WTC11 (cell line): Measurements from ENCODE around the gene TRIM25. TPM values are rescaled to one million over a fixed set of nuclear protein-coding genes. Genes with fewer than 3 reads are reported as not detected.

Source experiments
- ATAC-seq: fragments of 200-7000 bp; cut with Tn5 transposase; 2 replicates; pipeline ENCODE4 v1.10.0; 2021; ENCODE audit warnings: mild to moderate bottlenecking, moderate library complexity
- CTCF ChIA-PET: fragments of 300-600 bp; sonication (Branson Sonifier 250); formaldehyde crosslinking; loops from one replicate; lab custom pipeline; 2021; ENCODE audit warnings: antibody characterized with exemption; lab: Charles Lee
- POLR2A ChIA-PET: fragments of 350-600 bp; sonication (Branson Sonifier 250); formaldehyde crosslinking; loops from one replicate; lab custom pipeline; 2021; ENCODE audit warnings: antibody characterized with exemption; lab: Charles Lee
- DNase-seq: peaks from one replicate; pipeline ENCODE4 v3.0.0; 2021; ENCODE audit warnings: low spot score
- H3K27ac Mint-ChIP-seq: 2 replicates; pipeline ENCODE4 v1.8.0; 2021; ENCODE audit warnings: mixed read lengths
- H3K27me3 Mint-ChIP-seq: 2 replicates; pipeline ENCODE4 v1.8.0; 2021; ENCODE audit warnings: low read depth, mild to moderate bottlenecking, moderate library complexity, mixed read lengths
- H3K36me3 Mint-ChIP-seq: 2 replicates; pipeline ENCODE4 v1.8.0; 2021; ENCODE audit warnings: mixed read lengths
- H3K4me1 Mint-ChIP-seq: 2 replicates; pipeline ENCODE4 v1.8.0; 2022; ENCODE audit warnings: mixed read lengths
- H3K4me3 Mint-ChIP-seq: 2 replicates; pipeline ENCODE4 v1.8.0; 2021; ENCODE audit warnings: mild to moderate bottlenecking, moderate library complexity, mixed read lengths
- H3K9me3 Mint-ChIP-seq: 2 replicates; pipeline ENCODE4 v1.8.0; 2021; ENCODE audit warnings: mixed read lengths
- ATF1 ChIP-seq: sonication (generic); formaldehyde crosslinking; IDR thresholded peaks from 2 replicates; pipeline ENCODE4 v1.8.1; 2023; ENCODE audit warnings: mild to moderate bottlenecking, moderate library complexity, missing genetic modification reagents
- CREM ChIP-seq: sonication (generic); formaldehyde crosslinking; IDR thresholded peaks from 2 replicates; pipeline ENCODE4 v1.8.1; 2022; ENCODE audit warnings: mild to moderate bottlenecking, missing genetic modification reagents, moderate library complexity
- ELF4 ChIP-seq: sonication (generic); formaldehyde crosslinking; IDR thresholded peaks from 2 replicates; pipeline ENCODE4 v1.8.1; 2022; ENCODE audit warnings: low read depth, mild to moderate bottlenecking, moderate library complexity, missing genetic modification reagents
- EMX1 ChIP-seq: fragments of 250-450 bp; sonication (Bioruptor Pico); IDR thresholded peaks from 2 replicates; pipeline ENCODE4 v1.8.0; 2021; ENCODE audit warnings: mild to moderate bottlenecking
- FOXJ3 ChIP-seq: sonication (generic); formaldehyde crosslinking; IDR thresholded peaks from 2 replicates; pipeline ENCODE4 v1.9.0; 2021; ENCODE audit warnings: missing genetic modification reagents, mild to moderate bottlenecking, borderline replicate concordance
- FOXK1 ChIP-seq: sonication (generic); formaldehyde crosslinking; IDR thresholded peaks from 2 replicates; pipeline ENCODE4 v1.8.0; 2022; ENCODE audit warnings: mild to moderate bottlenecking, moderate library complexity, missing genetic modification reagents
- GRHL2 ChIP-seq: fragments of 250-450 bp; sonication (Bioruptor Pico); IDR thresholded peaks from 2 replicates; pipeline ENCODE4 v1.8.0; 2022; ENCODE audit warnings: mild to moderate bottlenecking, moderate library complexity; ENCODE audit not compliant: insufficient replicate concordance, severe bottlenecking
- HMGA2 ChIP-seq: fragments of 250-450 bp; sonication (Bioruptor Pico); IDR thresholded peaks from 2 replicates; pipeline ENCODE4 v1.4.0; 2021; ENCODE audit warnings: mild to moderate bottlenecking, moderate library complexity
- RELA ChIP-seq: sonication (generic); formaldehyde crosslinking; IDR thresholded peaks from 2 replicates; pipeline ENCODE4 v1.8.1; 2022; ENCODE audit warnings: missing genetic modification reagents, mild to moderate bottlenecking, borderline replicate concordance
- SMAD3 ChIP-seq: sonication (generic); formaldehyde crosslinking; IDR thresholded peaks from 2 replicates; pipeline ENCODE4 v1.8.0; 2022; ENCODE audit warnings: missing genetic modification reagents, mild to moderate bottlenecking, borderline replicate concordance
- SMAD4 ChIP-seq: sonication (generic); formaldehyde crosslinking; IDR thresholded peaks from 2 replicates; pipeline ENCODE4 v1.8.0; 2022; ENCODE audit warnings: mild to moderate bottlenecking, missing genetic modification reagents
- SOX15 ChIP-seq: fragments of 250-450 bp; sonication (Bioruptor Pico); IDR thresholded peaks from 2 replicates; pipeline ENCODE4 v1.9.0; 2021; ENCODE audit warnings: mild to moderate bottlenecking
- TEAD1 ChIP-seq: sonication (generic); formaldehyde crosslinking; IDR thresholded peaks from 2 replicates; pipeline ENCODE4 v1.8.0; 2022; ENCODE audit warnings: mild to moderate bottlenecking, missing genetic modification reagents
- TEAD4 ChIP-seq: sonication (generic); formaldehyde crosslinking; IDR thresholded peaks from 2 replicates; pipeline ENCODE4 v1.8.0; 2022; ENCODE audit warnings: mild to moderate bottlenecking, missing genetic modification reagents
- ZNF138 ChIP-seq: sonication (generic); formaldehyde crosslinking; conservative IDR thresholded peaks from 2 replicates; pipeline ENCODE4 v1.8.1; 2022; ENCODE audit warnings: mild to moderate bottlenecking, moderate library complexity, missing genetic modification reagents
- ZNF423 ChIP-seq: fragments of 250-450 bp; sonication (Bioruptor Pico); IDR thresholded peaks from 2 replicates; pipeline ENCODE4 v2.1.2; 2022; ENCODE audit warnings: mild to moderate bottlenecking, moderate library complexity
- ZNF671 ChIP-seq: fragments of 250-450 bp; sonication (Bioruptor Pico); IDR thresholded peaks from 2 replicates; pipeline ENCODE4 v1.8.0; 2021; ENCODE audit warnings: mild to moderate bottlenecking
- total RNA-seq: library from RNA; stranded (reverse); gene quantifications from 3 replicates; pipeline ENCODE4 v1.2.3, GENCODE V29; 2021
- TF ChIP-seq, protein P1 (sequence below): sonication (generic); formaldehyde crosslinking; IDR thresholded peaks from 2 replicates; pipeline ENCODE4 v1.8.0; 2023; ENCODE audit warnings: missing genetic modification reagents
- TF ChIP-seq, protein P2 (sequence below): sonication (generic); formaldehyde crosslinking; IDR thresholded peaks from 2 replicates; pipeline ENCODE4 v1.8.1; 2023; ENCODE audit warnings: mild to moderate bottlenecking, missing genetic modification reagents
- TF ChIP-seq, protein P3 (sequence below): sonication (generic); formaldehyde crosslinking; IDR thresholded peaks from 2 replicates; pipeline ENCODE4 v1.8.1; 2022; ENCODE audit warnings: low read depth, mild to moderate bottlenecking, moderate library complexity, missing genetic modification reagents, borderline replicate concordance
- TF ChIP-seq, protein P4 (sequence below): sonication (generic); formaldehyde crosslinking; IDR thresholded peaks from 2 replicates; pipeline ENCODE4 v1.8.0; 2022; ENCODE audit warnings: mild to moderate bottlenecking, missing genetic modification reagents
- TF ChIP-seq, protein P5 (sequence below): sonication (generic); formaldehyde crosslinking; IDR thresholded peaks from 2 replicates; pipeline ENCODE4 v1.8.0; 2023; ENCODE audit warnings: missing genetic modification reagents, mild to moderate bottlenecking, borderline replicate concordance

The TRIM25 gene
- total RNA-seq, 1 experiment from 2014 or later, result 49.0 TPM

DNA sequence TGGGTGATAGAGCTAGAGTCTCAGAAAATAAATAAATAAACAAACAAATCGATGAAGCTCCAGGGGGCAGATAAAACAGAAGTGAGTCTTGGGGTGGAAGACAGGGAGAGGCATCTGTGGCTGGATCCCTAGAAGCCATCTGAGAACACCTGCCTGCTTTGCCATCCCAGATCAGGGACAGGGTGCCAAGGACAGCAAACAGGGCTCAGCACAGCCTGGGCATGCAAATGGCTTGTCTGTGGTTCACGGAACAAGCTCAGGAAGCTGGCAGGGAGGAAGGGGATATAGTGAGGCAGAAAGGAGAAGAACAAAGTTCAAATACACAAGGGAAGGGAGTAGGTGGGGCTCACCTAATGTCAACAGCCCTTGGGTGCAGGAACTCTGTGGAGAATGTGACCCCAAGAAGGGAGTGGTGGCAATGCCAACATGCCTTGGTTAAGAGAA, 27.5 kb downstream of the TRIM25 start:
- ATAC-seq, result no peak
- CTCF ChIA-PET, result no interaction called here

DNA sequence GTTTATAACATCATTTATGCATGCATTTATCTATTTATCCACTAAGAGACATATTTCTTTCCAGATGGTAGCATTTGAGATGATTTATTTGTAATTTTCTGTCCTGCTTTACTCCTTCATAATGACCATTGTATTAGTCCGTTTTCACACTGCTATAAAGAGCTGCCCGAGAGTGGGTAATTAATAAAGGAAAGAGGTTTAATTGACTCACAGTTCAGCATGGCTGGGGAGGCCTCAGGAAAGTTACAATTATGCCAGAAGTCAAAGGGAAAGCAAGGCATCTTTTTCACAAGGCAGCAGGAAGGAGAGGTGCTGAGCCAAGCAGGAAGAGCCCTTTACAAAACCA, 28.6 kb downstream of the TRIM25 start:
- peaks cover 5% of the 10 kb centered on the region for H3K4me1 Mint-ChIP-seq
- no peak for ATAC-seq
- TF ChIP-seq, protein P1, sequence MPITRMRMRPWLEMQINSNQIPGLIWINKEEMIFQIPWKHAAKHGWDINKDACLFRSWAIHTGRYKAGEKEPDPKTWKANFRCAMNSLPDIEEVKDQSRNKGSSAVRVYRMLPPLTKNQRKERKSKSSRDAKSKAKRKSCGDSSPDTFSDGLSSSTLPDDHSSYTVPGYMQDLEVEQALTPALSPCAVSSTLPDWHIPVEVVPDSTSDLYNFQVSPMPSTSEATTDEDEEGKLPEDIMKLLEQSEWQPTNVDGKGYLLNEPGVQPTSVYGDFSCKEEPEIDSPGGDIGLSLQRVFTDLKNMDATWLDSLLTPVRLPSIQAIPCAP (CRISPR knock-in tag), result no peak
- TF ChIP-seq, all 79 proteins: peak for 0
- ChIA-PET POLR2A (no interaction called here), CTCF (no interaction called here)
- peaks cover 37% of the 10 kb centered on the region for H3K36me3 Mint-ChIP-seq
- DNase-seq, result no peak
- no peak overlapping the region for H3K4me3 Mint-ChIP-seq
- H3K27ac Mint-ChIP-seq, result no peak overlapping the region
- H3K9me3 Mint-ChIP-seq, result peaks cover 31% of the 10 kb centered on the region
- H3K27me3 Mint-ChIP-seq, result no peaks in the 10 kb centered on the region

More for the DNA sequence above, 27.5 kb downstream of the TRIM25 start:
- no peak overlapping the region for H3K27ac Mint-ChIP-seq
- DNase-seq, result no peak
- TF ChIP-seq CREM (CRISPR knock-in tag) (no peak), TEAD1 (CRISPR knock-in tag) (no peak), RELA (CRISPR knock-in tag) (no peak), FOXJ3 (no peak), SMAD3 (no peak), ZNF138 (no peak), ELF4 (no peak), TEAD4 (CRISPR knock-in tag) (no peak), SMAD4 (CRISPR knock-in tag) (no peak), FOXK1 (no peak), GRHL2 (CRISPR knock-in tag) (no peak), ZNF423 (no peak), HMGA2 (no peak), ZNF671 (no peak), SOX15 (CRISPR knock-in tag) (no peak), EMX1 (CRISPR knock-in tag) (no peak)
- TF ChIP-seq, protein P2, sequence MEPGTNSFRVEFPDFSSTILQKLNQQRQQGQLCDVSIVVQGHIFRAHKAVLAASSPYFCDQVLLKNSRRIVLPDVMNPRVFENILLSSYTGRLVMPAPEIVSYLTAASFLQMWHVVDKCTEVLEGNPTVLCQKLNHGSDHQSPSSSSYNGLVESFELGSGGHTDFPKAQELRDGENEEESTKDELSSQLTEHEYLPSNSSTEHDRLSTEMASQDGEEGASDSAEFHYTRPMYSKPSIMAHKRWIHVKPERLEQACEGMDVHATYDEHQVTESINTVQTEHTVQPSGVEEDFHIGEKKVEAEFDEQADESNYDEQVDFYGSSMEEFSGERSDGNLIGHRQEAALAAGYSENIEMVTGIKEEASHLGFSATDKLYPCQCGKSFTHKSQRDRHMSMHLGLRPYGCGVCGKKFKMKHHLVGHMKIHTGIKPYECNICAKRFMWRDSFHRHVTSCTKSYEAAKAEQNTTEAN (CRISPR knock-in tag), result no peak
- TF ChIP-seq, protein P3, sequence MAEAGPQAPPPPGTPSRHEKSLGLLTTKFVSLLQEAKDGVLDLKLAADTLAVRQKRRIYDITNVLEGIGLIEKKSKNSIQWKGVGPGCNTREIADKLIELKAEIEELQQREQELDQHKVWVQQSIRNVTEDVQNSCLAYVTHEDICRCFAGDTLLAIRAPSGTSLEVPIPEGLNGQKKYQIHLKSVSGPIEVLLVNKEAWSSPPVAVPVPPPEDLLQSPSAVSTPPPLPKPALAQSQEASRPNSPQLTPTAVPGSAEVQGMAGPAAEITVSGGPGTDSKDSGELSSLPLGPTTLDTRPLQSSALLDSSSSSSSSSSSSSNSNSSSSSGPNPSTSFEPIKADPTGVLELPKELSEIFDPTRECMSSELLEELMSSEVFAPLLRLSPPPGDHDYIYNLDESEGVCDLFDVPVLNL (CRISPR knock-in tag), result no peak
- H3K9me3 Mint-ChIP-seq, result peaks cover 31% of the 10 kb centered on the region
- H3K4me1 Mint-ChIP-seq, result peaks cover 7% of the 10 kb centered on the region
- H3K4me3 Mint-ChIP-seq, result no peak overlapping the region
- POLR2A ChIA-PET, result no interaction called here
- H3K27me3 Mint-ChIP-seq, result no peaks in the 10 kb centered on the region
- H3K36me3 Mint-ChIP-seq, result peaks cover 44% of the 10 kb centered on the region

DNA sequence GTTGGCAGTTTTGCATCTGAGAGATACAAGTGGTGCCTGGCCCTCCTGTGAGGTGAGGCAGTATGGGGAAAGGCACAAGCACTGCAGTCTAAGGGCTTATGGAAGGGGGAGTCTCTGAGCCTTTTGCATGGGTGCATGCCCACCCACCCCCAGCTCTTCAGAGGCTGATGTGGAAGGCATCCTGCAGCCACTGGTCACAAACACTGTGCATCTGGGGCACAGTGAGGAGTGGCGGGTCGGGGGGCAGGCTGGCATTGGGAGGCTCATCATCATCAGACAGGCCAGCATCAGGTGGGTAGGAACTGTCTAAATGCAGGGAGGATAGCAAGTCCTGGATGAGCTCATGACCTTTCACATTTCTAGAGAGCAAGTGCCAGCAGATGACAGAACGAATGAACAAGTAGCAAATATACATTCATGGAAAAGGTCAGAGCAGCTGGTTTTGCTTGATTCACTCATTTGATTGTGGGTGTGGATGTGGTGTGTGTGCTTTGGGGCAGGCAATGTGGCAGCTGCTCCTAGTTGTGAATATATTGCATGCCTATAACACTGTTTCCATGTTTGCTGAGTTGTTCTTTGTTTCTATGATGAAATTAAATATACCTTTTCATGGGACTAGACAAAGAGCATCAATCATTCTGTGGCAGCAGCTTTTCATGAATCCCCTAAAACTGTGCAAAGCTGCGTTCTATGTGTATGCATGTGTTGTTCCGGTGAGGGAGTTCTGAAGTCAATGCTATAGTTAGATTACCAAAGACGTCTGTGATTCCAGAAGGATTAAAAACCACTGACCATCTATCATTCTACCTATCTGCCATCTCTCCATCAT, 29.2 kb downstream of the TRIM25 start:
- DNase-seq (no peak), ATAC-seq (no peak)
- Mint-ChIP-seq H3K4me1 (peaks cover 3% of the 10 kb centered on the region; the same call in 1 of the 2 replicates), H3K36me3 (peaks cover 36% of the 10 kb centered on the region), H3K4me3 (no peak overlapping the region), H3K27ac (no peak overlapping the region; the same call in 1 of the 2 replicates), H3K27me3 (no peaks in the 10 kb centered on the region), H3K9me3 (peaks cover 31% of the 10 kb centered on the region)
- ChIA-PET POLR2A (no interaction called here), CTCF (no interaction called here)
- TF ChIP-seq ELF4 (no peak), ZNF423 (no peak), ATF1 (CRISPR knock-in tag) (no peak)
- TF ChIP-seq, protein P4, sequence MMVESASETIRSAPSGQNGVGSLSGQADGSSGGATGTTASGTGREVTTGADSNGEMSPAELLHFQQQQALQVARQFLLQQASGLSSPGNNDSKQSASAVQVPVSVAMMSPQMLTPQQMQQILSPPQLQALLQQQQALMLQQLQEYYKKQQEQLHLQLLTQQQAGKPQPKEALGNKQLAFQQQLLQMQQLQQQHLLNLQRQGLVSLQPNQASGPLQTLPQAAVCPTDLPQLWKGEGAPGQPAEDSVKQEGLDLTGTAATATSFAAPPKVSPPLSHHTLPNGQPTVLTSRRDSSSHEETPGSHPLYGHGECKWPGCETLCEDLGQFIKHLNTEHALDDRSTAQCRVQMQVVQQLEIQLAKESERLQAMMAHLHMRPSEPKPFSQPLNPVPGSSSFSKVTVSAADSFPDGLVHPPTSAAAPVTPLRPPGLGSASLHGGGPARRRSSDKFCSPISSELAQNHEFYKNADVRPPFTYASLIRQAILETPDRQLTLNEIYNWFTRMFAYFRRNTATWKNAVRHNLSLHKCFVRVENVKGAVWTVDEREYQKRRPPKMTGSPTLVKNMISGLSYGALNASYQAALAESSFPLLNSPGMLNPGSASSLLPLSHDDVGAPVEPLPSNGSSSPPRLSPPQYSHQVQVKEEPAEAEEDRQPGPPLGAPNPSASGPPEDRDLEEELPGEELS (CRISPR knock-in tag), result no peak
- TF ChIP-seq, protein P5, sequence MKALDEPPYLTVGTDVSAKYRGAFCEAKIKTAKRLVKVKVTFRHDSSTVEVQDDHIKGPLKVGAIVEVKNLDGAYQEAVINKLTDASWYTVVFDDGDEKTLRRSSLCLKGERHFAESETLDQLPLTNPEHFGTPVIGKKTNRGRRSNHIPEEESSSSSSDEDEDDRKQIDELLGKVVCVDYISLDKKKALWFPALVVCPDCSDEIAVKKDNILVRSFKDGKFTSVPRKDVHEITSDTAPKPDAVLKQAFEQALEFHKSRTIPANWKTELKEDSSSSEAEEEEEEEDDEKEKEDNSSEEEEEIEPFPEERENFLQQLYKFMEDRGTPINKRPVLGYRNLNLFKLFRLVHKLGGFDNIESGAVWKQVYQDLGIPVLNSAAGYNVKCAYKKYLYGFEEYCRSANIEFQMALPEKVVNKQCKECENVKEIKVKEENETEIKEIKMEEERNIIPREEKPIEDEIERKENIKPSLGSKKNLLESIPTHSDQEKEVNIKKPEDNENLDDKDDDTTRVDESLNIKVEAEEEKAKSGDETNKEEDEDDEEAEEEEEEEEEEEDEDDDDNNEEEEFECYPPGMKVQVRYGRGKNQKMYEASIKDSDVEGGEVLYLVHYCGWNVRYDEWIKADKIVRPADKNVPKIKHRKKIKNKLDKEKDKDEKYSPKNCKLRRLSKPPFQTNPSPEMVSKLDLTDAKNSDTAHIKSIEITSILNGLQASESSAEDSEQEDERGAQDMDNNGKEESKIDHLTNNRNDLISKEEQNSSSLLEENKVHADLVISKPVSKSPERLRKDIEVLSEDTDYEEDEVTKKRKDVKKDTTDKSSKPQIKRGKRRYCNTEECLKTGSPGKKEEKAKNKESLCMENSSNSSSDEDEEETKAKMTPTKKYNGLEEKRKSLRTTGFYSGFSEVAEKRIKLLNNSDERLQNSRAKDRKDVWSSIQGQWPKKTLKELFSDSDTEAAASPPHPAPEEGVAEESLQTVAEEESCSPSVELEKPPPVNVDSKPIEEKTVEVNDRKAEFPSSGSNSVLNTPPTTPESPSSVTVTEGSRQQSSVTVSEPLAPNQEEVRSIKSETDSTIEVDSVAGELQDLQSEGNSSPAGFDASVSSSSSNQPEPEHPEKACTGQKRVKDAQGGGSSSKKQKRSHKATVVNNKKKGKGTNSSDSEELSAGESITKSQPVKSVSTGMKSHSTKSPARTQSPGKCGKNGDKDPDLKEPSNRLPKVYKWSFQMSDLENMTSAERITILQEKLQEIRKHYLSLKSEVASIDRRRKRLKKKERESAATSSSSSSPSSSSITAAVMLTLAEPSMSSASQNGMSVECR (CRISPR knock-in tag), result no peak
